ENCODE measurements around the gene MORN4. TPM values are rescaled to one million over a fixed set of nuclear protein-coding genes. Genes with fewer than 3 reads are reported as not detected.

MORN4 gene
- polyA plus RNA-seq, 1 of the 3 experiments (the other 2 are of a cell fraction): 31.4 TPM

DNA sequence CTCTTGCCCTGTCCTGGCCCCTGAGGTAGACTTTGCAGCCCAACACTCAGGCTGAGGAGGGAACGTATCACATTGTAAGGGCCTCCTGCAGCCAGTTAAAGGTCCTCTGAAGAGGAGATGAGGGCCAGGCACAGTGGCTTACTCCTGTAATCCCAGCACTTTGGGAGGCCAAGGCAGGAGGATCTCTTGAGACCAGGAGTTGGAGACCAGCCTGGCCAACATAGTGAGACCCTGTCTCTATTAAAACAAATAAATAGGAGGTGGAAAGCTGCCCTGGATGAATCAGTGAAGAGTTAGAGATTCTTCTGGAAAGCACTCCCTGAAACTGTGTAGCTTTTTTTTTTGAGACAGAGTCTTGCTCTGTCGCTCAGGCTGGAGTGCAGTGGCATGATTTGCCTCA is 46.1 kb downstream of the MORN4 start:
- no peaks in the 10 kb centered on the region for H4K20me1 ChIP-seq (ENCODE audit: insufficient read depth)
- H3K9ac ChIP-seq: no peak overlapping the region
- no peak overlapping the region for H3K27ac ChIP-seq (ENCODE audit: low read depth in 2 of 2, low read length in 1 of 2)
- DNase-seq: no peak
- no peaks in the 10 kb centered on the region for H3K9me2 ChIP-seq
- POLR2A ChIA-PET: no interaction called here
- CTCF ChIA-PET: interaction anchor here (7.1 kb wide), 1 partner anchor 15 kb away, joined by 60 read pairs; the partner anchor contains the start of gene ANKRD2
- H3F3A ChIP-seq (replicated peaks; ENCODE audit: insufficient read depth): no peaks in the 10 kb centered on the region
- H3K4me2 ChIP-seq: no peak overlapping the region
- no peaks in the 10 kb centered on the region for H3K9me3 ChIP-seq
- no peak overlapping the region for H2AFZ ChIP-seq (ENCODE audit: low read depth)
- H3K36me3 ChIP-seq (replicated peaks in 1 of 2; ENCODE audit: control insufficient read depth in 1 of 2, insufficient read depth in 2 of 2, low read length in 1 of 2): no peaks in the 10 kb centered on the region
- H3K4me1 ChIP-seq (ENCODE audit: control insufficient read depth in 1 of 2, insufficient read depth in 2 of 2, low read depth in 1 of 2, low read length in 1 of 2): peaks cover 0 to 21% of the 10 kb centered on the region in 2 experiments; a peak in 1 of 4 replicates
- 76% methylated on average over 2 of the region's 2 CpGs for WGBS (ENCODE audit: low lambda C conversion rate)
- no peak for TF ChIP-seq FOXJ3 (CRISPR knock-in tag; IDR thresholded peaks at IDR 0.05)
- TF ChIP-seq MXI1 (IDR thresholded peaks at IDR 0.05; ENCODE audit: low read depth, low read length): no peak
- TF ChIP-seq JUND (IDR thresholded peaks at IDR 0.05): no peak
- TF ChIP-seq, protein P1, sequence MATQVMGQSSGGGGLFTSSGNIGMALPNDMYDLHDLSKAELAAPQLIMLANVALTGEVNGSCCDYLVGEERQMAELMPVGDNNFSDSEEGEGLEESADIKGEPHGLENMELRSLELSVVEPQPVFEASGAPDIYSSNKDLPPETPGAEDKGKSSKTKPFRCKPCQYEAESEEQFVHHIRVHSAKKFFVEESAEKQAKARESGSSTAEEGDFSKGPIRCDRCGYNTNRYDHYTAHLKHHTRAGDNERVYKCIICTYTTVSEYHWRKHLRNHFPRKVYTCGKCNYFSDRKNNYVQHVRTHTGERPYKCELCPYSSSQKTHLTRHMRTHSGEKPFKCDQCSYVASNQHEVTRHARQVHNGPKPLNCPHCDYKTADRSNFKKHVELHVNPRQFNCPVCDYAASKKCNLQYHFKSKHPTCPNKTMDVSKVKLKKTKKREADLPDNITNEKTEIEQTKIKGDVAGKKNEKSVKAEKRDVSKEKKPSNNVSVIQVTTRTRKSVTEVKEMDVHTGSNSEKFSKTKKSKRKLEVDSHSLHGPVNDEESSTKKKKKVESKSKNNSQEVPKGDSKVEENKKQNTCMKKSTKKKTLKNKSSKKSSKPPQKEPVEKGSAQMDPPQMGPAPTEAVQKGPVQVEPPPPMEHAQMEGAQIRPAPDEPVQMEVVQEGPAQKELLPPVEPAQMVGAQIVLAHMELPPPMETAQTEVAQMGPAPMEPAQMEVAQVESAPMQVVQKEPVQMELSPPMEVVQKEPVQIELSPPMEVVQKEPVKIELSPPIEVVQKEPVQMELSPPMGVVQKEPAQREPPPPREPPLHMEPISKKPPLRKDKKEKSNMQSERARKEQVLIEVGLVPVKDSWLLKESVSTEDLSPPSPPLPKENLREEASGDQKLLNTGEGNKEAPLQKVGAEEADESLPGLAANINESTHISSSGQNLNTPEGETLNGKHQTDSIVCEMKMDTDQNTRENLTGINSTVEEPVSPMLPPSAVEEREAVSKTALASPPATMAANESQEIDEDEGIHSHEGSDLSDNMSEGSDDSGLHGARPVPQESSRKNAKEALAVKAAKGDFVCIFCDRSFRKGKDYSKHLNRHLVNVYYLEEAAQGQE (IDR thresholded peaks at IDR 0.05; ENCODE audit: low read depth, low read length): no peak
- no peak for TF ChIP-seq FOSL2 (IDR thresholded peaks at IDR 0.05; ENCODE audit: borderline replicate concordance, low read depth)
- TF ChIP-seq, protein P2, sequence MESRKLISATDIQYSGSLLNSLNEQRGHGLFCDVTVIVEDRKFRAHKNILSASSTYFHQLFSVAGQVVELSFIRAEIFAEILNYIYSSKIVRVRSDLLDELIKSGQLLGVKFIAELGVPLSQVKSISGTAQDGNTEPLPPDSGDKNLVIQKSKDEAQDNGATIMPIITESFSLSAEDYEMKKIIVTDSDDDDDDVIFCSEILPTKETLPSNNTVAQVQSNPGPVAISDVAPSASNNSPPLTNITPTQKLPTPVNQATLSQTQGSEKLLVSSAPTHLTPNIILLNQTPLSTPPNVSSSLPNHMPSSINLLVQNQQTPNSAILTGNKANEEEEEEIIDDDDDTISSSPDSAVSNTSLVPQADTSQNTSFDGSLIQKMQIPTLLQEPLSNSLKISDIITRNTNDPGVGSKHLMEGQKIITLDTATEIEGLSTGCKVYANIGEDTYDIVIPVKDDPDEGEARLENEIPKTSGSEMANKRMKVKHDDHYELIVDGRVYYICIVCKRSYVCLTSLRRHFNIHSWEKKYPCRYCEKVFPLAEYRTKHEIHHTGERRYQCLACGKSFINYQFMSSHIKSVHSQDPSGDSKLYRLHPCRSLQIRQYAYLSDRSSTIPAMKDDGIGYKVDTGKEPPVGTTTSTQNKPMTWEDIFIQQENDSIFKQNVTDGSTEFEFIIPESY (IDR thresholded peaks at IDR 0.05; ENCODE audit: borderline replicate concordance, low read depth): no peak
- TF ChIP-seq TAF1 (IDR thresholded peaks at IDR 0.05; ENCODE audit: borderline replicate concordance, low read depth, low read length): no peak
- no peak for TF ChIP-seq TEAD4 (IDR thresholded peaks at IDR 0.05; ENCODE audit: borderline replicate concordance, insufficient read depth)
- TF ChIP-seq RCOR1 (IDR thresholded peaks at IDR 0.05; ENCODE audit: low read length): no peak
- TF ChIP-seq GABPA (IDR thresholded peaks at IDR 0.05; ENCODE audit: low read depth): no peak
- no peak for TF ChIP-seq NRF1 (IDR thresholded peaks at IDR 0.05; ENCODE audit: low read depth, low read length)
- no peak for TF ChIP-seq EP300 (IDR thresholded peaks at IDR 0.05; ENCODE audit: borderline replicate concordance in 1 of 2, low read depth in 1 of 2, low read length in 1 of 2)
- TF ChIP-seq NFIC (IDR thresholded peaks at IDR 0.05; ENCODE audit: borderline replicate concordance): no peak
- TF ChIP-seq RAD21 (IDR thresholded peaks at IDR 0.05; ENCODE audit: low read length): no peak
- no peak for TF ChIP-seq EZH2phosphoT487 (IDR thresholded peaks at IDR 0.05; ENCODE audit: borderline replicate concordance, low read depth)
- no peak for TF ChIP-seq FOXM1 (IDR thresholded peaks at IDR 0.05; ENCODE audit: low read depth)
- no peak for TF ChIP-seq ELF1 (IDR thresholded peaks at IDR 0.05)
- TF ChIP-seq TCF12 (IDR thresholded peaks at IDR 0.05): no peak
- no peaks in the 10 kb centered on the region for H3K79me2 ChIP-seq (ENCODE audit: insufficient read depth)
- H3K27me3 ChIP-seq (ENCODE audit: insufficient read depth): no peaks in the 10 kb centered on the region
- H3K4me3 ChIP-seq (ENCODE audit: low read depth in 2 of 2, low read length in 1 of 2): no peak overlapping the region
